PC-9 (cell line): Measurements from ENCODE around the gene ATP11A. TPM values are rescaled to one million over a fixed set of nuclear protein-coding genes. Genes with fewer than 3 reads are reported as not detected.

Experiments
- BruUV-seq: library from RNA; stranded (reverse); fragments of 400-500 nt; replicated peaks from 2 replicates; lab custom pipeline; 2021; lab: Mats Ljungman, UMichigan
- CTCF ChIA-PET: fragments of 300-600 bp; sonication (Branson Sonifier 250); formaldehyde crosslinking; loops from one replicate; lab custom pipeline; 2022; ENCODE audit warnings: antibody characterized with exemption; lab: Charles Lee
- POLR2A ChIA-PET: fragments of 300-600 bp; sonication (Branson Sonifier 250); formaldehyde crosslinking; loops from one replicate; lab custom pipeline; 2022; ENCODE audit warnings: antibody characterized with exemption; ENCODE audit not compliant: unreplicated experiment; lab: Charles Lee
- DNase-seq, 2 experiments: peaks; one replicate each; pipeline versions ENCODE4 v3.0.0 to v3.0.0-alpha.2; 2015 to 2022; ENCODE audit warnings: mixed read lengths in 1 of 2
- H2AFZ ChIP-seq: fragments of 200-600 bp; sonication (generic); 2 replicates; pipeline ENCODE4 v1.8.1; 2017; ENCODE audit warnings: antibody characterized with exemption
- H3F3A ChIP-seq: fragments of 200-600 bp; sonication (generic); 2 replicates; pipeline ENCODE4 v1.8.1; 2017; ENCODE audit warnings: antibody characterized with exemption, mild to moderate bottlenecking, low read depth; ENCODE audit not compliant: insufficient read depth
- H3K27ac ChIP-seq: fragments of 200-600 bp; sonication (generic); 2 replicates; pipeline ENCODE4 v1.6.1; 2016; ENCODE audit warnings: mixed run types
- H3K27me3 ChIP-seq: fragments of 200-600 bp; sonication (generic); 2 replicates; pipeline ENCODE4 v1.6.1; 2016; ENCODE audit warnings: low read depth, mixed run types; ENCODE audit not compliant: insufficient read depth
- H3K36me3 ChIP-seq: fragments of 200-600 bp; sonication (generic); 2 replicates; pipeline ENCODE4 v1.6.1; 2016; ENCODE audit warnings: low read depth, mixed run types
- H3K4me1 ChIP-seq: fragments of 200-600 bp; sonication (generic); replicated peaks from 2 replicates; pipeline ENCODE4 v1.6.1; 2016; ENCODE audit warnings: mixed run types; ENCODE audit not compliant: insufficient read depth
- H3K4me2 ChIP-seq: fragments of 200-600 bp; sonication (generic); 2 replicates; pipeline ENCODE4 v1.6.1; 2017; ENCODE audit warnings: mixed run types
- H3K4me3 ChIP-seq: fragments of 200-600 bp; sonication (generic); 2 replicates; pipeline ENCODE4 v1.6.1; 2016; ENCODE audit warnings: mixed run types
- H3K79me2 ChIP-seq: fragments of 200-600 bp; sonication (generic); 2 replicates; pipeline ENCODE4 v1.6.1; 2017; ENCODE audit warnings: low read depth, mixed run types
- H3K9me2 ChIP-seq: fragments of 200-600 bp; sonication (generic); 2 replicates; pipeline ENCODE4 v1.8.1; 2017; ENCODE audit warnings: mild to moderate bottlenecking; ENCODE audit not compliant: insufficient read depth
- H3K9me3 ChIP-seq: fragments of 200-600 bp; sonication (generic); 2 replicates; pipeline ENCODE4 v1.8.1; 2016; ENCODE audit warnings: low read depth; ENCODE audit not compliant: insufficient read depth
- H4K20me1 ChIP-seq: fragments of 200-600 bp; sonication (generic); 2 replicates; pipeline ENCODE4 v1.8.1; 2017; ENCODE audit not compliant: insufficient read depth
- EZH2 ChIP-seq: fragments of 200-600 bp; sonication (generic); IDR thresholded peaks from 2 replicates; pipeline ENCODE4 v1.8.0; 2017; ENCODE audit warnings: antibody characterized with exemption, low read depth
- intact Hi-C: fragments of 100-400 bp; cut with micrococcal nuclease; formaldehyde crosslinking; loops from one replicate; pipeline ENCODE4 v1.10.0; 2022; ENCODE audit not compliant: unreplicated experiment
- total RNA-seq: library from RNA; stranded (reverse); gene quantifications from 2 replicates; pipeline ENCODE4 v1.2.3, GENCODE V29; 2021
- TF ChIP-seq, protein P1 (sequence below): fragments of 200-600 bp; sonication (generic); conservative IDR thresholded peaks from 2 replicates; pipeline ENCODE4 v1.6.1; 2017; ENCODE audit warnings: mixed run types, antibody characterized with exemption, mild to moderate bottlenecking, moderate library complexity

The ATP11A gene
- total RNA-seq, 1 experiment from 2014 or later = 92.2 TPM

DNA sequence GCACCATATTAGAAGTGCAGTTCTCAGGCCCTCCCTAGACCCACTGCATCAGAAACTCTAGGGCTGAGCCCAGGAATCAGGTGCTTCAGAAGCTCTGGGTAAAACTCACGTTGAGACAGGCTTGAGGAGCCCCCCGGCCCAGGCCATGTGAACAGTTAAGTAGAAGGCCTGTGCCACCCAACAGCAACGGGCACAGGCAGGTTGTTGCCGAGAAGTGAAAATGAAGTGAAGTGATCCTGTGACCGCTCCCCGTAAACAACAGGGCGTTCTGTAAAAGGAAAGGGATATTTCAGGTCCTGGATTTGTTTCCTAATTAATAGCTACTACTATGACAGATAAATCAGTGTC is 128.8 kb downstream of the ATP11A start:
- POLR2A ChIA-PET = no interaction called here

DNA sequence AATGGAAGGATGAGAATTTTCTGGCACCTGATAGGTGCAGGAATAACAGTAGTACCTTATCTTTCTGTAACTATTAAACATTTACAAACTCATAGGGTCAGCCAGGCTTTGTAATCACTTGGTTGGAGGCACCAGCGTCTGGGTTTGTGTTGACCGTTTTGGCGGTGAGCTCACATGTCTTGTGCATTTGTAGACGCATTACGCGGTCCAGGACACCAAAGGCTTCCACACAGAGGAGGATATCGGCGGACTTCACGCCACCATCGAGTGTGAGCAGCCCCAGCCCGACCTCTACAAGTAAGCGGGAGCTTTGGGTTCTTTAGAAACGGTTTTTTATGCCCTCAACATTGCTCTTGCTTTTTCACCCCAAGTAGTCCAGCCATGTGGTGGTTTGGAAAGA is 129.3 kb downstream of the ATP11A start:
- Histone ChIP-seq H3K27ac (no peak overlapping the region), H3K79me2 (no peaks in the 10 kb centered on the region), H3F3A (no peaks in the 10 kb centered on the region), H3K9me2 (no peaks in the 10 kb centered on the region), H3K27me3 (no peaks in the 10 kb centered on the region), H3K36me3 (peaks cover 36% of the 10 kb centered on the region), H3K4me1 (no peaks in the 10 kb centered on the region), H3K9me3 (no peaks in the 10 kb centered on the region), H2AFZ (no peak overlapping the region), H3K4me2 (no peak overlapping the region), H3K4me3 (no peak overlapping the region), H4K20me1 (no peaks in the 10 kb centered on the region)
- intact Hi-C loops = no loop called here
- ChIA-PET CTCF (no interaction called here), POLR2A (no interaction called here)
- no peak for TF ChIP-seq EZH2
- TF ChIP-seq, protein P1, sequence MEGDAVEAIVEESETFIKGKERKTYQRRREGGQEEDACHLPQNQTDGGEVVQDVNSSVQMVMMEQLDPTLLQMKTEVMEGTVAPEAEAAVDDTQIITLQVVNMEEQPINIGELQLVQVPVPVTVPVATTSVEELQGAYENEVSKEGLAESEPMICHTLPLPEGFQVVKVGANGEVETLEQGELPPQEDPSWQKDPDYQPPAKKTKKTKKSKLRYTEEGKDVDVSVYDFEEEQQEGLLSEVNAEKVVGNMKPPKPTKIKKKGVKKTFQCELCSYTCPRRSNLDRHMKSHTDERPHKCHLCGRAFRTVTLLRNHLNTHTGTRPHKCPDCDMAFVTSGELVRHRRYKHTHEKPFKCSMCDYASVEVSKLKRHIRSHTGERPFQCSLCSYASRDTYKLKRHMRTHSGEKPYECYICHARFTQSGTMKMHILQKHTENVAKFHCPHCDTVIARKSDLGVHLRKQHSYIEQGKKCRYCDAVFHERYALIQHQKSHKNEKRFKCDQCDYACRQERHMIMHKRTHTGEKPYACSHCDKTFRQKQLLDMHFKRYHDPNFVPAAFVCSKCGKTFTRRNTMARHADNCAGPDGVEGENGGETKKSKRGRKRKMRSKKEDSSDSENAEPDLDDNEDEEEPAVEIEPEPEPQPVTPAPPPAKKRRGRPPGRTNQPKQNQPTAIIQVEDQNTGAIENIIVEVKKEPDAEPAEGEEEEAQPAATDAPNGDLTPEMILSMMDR = no peak
- no peak for DNase-seq
- no TSS peak for BruUV-seq

More for the DNA sequence above, 128.8 kb downstream of the ATP11A start:
- H3K4me1 ChIP-seq = no peaks in the 10 kb centered on the region
- no peak overlapping the region for H3K4me2 ChIP-seq
- no peaks in the 10 kb centered on the region for H3K9me3 ChIP-seq
- no peak overlapping the region for H3K4me3 ChIP-seq
- H2AFZ ChIP-seq = no peak overlapping the region
- no peak overlapping the region for H3K27ac ChIP-seq
- no peaks in the 10 kb centered on the region for H3K9me2 ChIP-seq
- H3K27me3 ChIP-seq = no peaks in the 10 kb centered on the region
- DNase-seq = no peak
- H3F3A ChIP-seq = no peaks in the 10 kb centered on the region
- BruUV-seq = no TSS peak
- peaks cover 36% of the 10 kb centered on the region for H3K36me3 ChIP-seq
- no peak for TF ChIP-seq EZH2
- TF ChIP-seq, protein P1 = no peak
- CTCF ChIA-PET = no interaction called here
- no peaks in the 10 kb centered on the region for H3K79me2 ChIP-seq
- intact Hi-C loops = no loop called here
- H4K20me1 ChIP-seq = no peaks in the 10 kb centered on the region

DNA sequence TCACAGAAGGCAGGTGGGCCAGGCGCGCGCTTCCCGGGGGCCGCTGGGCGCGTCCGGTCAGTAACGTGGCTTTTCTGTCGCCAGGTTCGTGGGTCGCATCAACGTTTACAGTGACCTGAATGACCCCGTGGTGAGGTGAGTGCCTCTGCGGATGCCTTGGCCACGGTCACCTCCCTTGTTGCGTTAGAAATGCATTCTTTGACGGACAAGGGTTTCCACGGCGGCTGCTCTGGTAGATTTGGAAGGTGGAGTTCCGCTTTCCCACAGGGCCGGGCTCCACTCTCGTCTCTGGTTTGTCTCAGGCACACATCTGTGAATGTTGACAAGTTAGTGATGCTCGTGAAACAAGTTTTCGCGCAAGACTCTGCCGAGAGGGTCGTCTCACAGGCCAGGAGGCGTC is 130.0 kb downstream of the ATP11A start:
- no peak overlapping the region for H3K27ac ChIP-seq
- no peaks in the 10 kb centered on the region for H3K79me2 ChIP-seq
- no peaks in the 10 kb centered on the region for H3K27me3 ChIP-seq
- H3K4me3 ChIP-seq = no peak overlapping the region
- TF ChIP-seq EZH2 = no peak
- TF ChIP-seq, protein P1 = no peak
- H3K9me3 ChIP-seq = no peaks in the 10 kb centered on the region
- no peaks in the 10 kb centered on the region for H3K4me1 ChIP-seq
- intact Hi-C loops = no loop called here
- H2AFZ ChIP-seq = no peak overlapping the region
- H4K20me1 ChIP-seq = no peaks in the 10 kb centered on the region
- POLR2A ChIA-PET = no interaction called here
- no peak for DNase-seq
- BruUV-seq = no TSS peak
- H3F3A ChIP-seq = no peaks in the 10 kb centered on the region
- CTCF ChIA-PET = no interaction called here
- H3K4me2 ChIP-seq = no peak overlapping the region
- H3K9me2 ChIP-seq = no peaks in the 10 kb centered on the region
- peaks cover 43% of the 10 kb centered on the region for H3K36me3 ChIP-seq
